GM21526 (cell line): ENCODE measurements around the gene PRR13.
"Not testable (repeated sequence)": the region's sequence is repeated elsewhere in the genome, so short reads cannot be mapped to it uniquely, and the experiment has no call there.

Source experiments
- ATAC-seq: cut with Tn5 transposase; IDR thresholded peaks from one replicate; pipeline ENCODE4 v1.9.1; 2021; ENCODE audit warnings: moderate library complexity; ENCODE audit not compliant: unreplicated experiment, low FRiP score

PRR13 gene

GRCh38 chr12:53431187-53431586 is 10.3 kb upstream of the PRR13 start:
- no peak for ATAC-seq

DNA sequence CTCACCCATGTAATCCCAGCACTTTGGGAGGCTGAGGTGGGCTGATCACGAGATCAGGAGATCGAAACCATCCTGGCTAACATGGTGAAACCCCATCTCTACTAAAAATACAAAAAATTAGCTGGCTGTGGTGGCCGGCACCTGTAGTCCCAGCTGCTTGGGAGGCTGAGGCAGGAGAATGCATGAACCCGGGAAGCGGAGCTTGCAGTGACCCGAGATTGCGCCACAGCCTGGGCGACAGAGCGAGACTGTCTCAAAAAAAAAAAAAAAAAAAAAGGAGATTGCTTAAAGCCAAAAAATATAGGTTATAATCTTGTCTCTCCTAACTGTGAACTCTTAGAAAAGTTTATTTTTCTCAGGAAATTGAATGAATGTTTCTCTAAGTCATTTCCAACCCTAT is 6.2 kb upstream of the PRR13 start:
- not testable (repeated sequence) for ATAC-seq

GRCh38 chr12:53439582-53439981 is 2.0 kb upstream of the PRR13 start:
- ATAC-seq = not testable (repeated sequence)

- no peak for ATAC-seq
Measured at GRCh38 chr12:53443955-53444354, 2.4 kb downstream of the PRR13 start.

DNA sequence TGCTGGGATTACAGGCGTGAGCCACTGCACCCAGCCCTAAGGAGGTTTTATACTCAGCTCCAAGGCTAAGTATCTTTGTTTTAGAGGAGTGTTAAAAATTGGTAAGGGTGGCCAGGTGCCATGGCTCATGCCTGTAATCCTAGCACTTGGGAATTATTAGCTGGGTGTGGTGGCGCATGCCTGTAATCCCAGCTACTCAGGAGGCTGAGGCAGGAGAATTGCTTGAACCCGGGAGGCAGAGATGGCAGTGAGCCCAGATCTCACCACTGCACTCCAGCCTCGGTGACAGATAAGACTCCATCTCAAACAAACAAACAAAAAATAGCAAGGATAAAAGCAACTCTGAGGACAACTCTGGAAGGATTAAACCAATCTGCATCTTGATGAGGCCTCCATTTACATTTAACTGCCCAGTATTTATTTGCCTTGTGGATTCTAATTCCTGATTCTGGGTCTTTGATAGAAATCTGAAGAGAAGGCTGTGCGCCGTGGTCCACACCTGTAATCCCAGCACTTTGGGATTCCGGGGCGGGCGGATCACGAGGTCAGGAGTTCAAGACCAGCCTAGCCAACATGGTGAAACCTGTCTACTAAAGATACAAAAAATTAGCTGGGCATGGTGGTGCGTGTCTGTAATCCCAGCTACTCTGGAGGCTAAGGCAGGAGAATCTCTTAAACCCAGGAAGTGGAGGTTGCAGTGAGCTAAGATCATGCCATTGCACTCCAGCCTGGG is 3.2 kb downstream of the PRR13 start:
- not testable (repeated sequence) for ATAC-seq

- no peak for ATAC-seq
Measured at GRCh38 chr12:53450936-53451335, 9.4 kb downstream of the PRR13 start.

GRCh38 chr12:53451661-53452158 is 10.2 kb downstream of the PRR13 start, which contains the start of gene PCBP2:
TSS of gene PCBP2 (plus strand) at chr12:53452102. CDS start at chr12:53454801, 2,699 bp downstream.
- ATAC-seq = peak; percentile 95

- ATAC-seq = no peak
Measured at GRCh38 chr12:53452159-53453077, 10.9 kb downstream of the PRR13 start.

DNA sequence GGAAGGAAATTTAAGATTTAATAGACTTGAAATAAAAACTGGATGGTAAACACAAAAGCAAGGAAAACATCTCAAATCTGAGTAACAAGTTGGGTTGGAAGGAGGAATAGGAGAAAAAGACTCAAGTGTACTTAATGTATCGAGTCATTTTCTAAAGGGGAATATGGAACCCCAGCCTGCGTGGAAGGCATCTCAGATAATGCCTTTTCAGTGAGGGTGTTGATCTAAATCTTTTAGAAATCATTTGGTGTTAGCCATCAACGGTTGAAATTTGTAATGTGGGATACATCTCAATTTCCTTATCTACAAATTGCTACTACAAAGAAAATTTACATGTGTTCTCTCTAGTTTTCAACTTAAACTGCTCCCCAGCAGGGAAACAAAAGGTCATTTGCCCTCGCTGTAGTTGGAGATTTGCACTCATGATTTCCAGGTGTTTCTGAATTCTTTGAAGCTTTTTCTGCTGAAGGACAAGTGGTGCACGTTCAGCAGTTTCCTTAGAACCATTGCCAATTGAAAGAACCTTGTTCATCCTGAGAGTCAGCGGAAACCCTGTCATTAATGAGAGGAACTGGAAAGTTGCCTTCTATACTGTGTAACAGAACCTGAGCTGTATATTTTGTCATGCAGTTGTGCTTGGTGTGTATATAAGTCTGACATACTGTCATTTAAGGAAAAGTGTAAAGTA is 12.6 kb downstream of the PRR13 start:
- ATAC-seq = no peak

DNA sequence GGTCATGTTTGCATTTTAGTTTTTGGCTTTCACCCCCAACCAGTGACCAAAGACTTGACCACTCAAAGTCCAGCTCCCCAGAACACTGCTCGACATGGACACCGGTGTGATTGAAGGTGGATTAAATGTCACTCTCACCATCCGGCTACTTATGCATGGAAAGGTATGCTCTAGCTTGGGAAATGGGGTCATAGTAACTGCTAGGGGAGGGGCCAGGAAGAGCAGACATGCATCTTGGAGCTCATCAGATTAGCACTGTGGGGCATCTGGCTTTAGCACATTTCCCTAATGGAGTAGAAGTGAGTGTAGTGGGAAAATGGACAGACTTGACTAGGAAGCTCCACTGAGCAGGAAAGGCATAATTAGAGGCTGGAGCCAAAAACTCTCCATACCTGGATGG is 13.2 kb downstream of the PRR13 start:
- ATAC-seq = no peak

- ATAC-seq = no peak
Measured at GRCh38 chr12:53456654-53457366, 15.3 kb downstream of the PRR13 start.

- ATAC-seq = no peak
Measured at GRCh38 chr12:53459097-53459496, 17.6 kb downstream of the PRR13 start.

GRCh38 chr12:53461059-53461458 is 19.5 kb downstream of the PRR13 start:
- ATAC-seq = no peak

DNA sequence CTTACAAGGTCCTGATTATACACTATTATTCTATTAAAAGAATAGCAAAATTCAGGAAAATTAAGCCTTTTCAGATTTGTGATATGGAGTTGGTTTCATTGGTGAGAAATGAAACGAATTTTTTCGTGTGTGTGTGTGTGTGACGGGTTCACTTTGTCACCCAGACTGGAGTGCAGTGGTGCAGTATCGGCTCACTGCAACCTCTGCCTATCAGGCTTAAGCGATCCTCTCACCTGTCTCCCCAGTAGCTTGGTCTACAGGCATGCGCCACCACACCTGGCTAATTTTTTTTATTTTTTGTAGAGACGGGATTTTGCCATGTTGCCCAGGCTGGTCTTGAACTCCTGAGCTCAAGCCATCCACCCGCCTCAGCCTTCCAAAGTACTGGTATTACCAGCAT is 20.1 kb downstream of the PRR13 start:
- no peak for ATAC-seq

DNA sequence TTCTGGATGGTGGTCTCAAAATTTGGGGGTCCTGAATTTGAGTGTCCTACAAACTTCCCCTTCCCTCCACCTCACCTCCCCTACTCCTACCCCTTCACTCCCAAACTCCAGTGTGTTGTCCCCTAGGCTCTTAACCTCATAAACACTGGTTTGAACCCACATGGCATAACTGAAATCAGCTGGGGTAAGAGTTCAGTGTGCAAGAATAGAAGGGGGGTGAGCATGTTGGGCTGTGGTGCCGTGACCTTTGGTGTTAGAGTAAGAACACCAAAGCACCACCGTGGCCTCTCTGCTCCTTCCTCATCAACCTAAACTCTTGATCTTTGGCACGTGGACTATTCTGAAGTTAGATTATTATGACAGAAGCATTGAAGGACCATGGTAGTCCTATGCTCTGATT is 21.4 kb downstream of the PRR13 start:
- no peak for ATAC-seq

- ATAC-seq = no peak
Measured at GRCh38 chr12:53463802-53464560, 22.4 kb downstream of the PRR13 start.

DNA sequence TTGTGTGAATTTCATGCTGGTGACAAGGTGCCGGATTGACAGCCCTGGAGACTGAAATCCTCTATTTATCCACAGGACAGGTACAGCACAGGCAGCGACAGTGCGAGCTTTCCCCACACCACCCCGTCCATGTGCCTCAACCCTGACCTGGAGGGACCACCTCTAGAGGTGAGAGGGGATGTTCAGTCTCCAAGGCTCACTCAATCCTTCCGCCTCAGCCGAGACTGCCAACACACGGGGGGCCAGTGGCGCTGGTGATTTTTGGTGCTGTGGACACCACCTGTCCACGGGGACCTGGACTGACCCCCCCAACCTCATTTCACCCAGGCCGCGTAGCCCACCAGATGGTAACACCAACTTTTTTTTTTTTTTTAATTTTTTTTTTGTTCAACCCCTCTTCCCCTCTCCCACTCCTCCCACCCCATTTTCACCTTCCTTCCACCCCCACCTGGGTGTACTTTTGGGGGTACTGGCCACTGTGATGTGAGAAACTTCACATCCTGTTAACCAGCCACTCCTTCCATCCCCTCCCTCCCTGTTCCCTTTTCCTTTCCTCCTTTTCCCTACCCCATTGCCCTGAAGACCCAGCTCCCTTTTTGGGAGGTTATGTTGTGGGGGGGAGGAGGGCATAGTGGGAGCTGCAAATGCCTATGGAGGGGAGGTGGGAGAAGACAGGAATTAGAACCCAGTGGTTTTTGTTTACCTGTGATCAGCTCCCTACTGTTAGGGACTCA is 23.3 kb downstream of the PRR13 start:
- ATAC-seq = no peak

DNA sequence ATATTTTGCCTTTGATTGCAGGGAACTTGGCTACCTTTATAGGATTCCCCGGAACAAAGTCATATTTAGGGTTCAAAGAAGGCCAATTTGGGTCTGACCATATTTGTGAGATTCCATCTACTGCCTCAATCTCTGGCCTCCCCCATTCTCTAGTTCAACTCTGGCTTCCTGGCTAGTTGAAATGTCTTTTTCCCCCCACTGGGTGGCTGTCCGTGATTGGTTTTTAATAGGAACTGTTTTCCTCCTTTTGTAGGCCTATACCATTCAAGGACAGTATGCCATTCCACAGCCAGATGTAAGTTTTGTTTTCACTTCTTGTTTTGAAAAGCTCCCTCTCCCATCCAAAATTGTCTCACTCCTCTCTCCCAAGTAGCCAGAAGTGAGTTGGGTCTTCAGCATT is 24.1 kb downstream of the PRR13 start:
- no peak for ATAC-seq

- ATAC-seq = no peak
Measured at GRCh38 chr12:53466640-53467039, 25.1 kb downstream of the PRR13 start.
